Activated naive CD4-positive, alpha-beta T cell treated with anti-CD3 and anti-CD28 coated beads, Interleukin-2, amount 50 U/mL, for 24 hours (primary cell): ENCODE measurements around the gene ATP4A.
"Not testable (repeated sequence)": the region's sequence is repeated elsewhere in the genome, so short reads cannot be mapped to it uniquely, and the experiment has no call there.

ENCODE experiments used
- H3K27ac Mint-ChIP-seq: one replicate; pipeline ENCODE4 v1.8.0; 2021; ENCODE audit warnings: mild to moderate bottlenecking, mixed read lengths
- H3K27me3 Mint-ChIP-seq: one replicate; pipeline ENCODE4 v1.8.0; 2021; ENCODE audit warnings: mixed read lengths
- H3K36me3 Mint-ChIP-seq: one replicate; pipeline ENCODE4 v1.8.0; 2021; ENCODE audit warnings: mixed read lengths
- H3K4me1 Mint-ChIP-seq: one replicate; pipeline ENCODE4 v1.8.0; 2021; ENCODE audit warnings: mixed read lengths
- H3K4me3 Mint-ChIP-seq: one replicate; pipeline ENCODE4 v1.8.0; 2021; ENCODE audit warnings: mild to moderate bottlenecking, mixed read lengths
- H3K9me3 Mint-ChIP-seq: one replicate; pipeline ENCODE4 v1.8.0; 2021; ENCODE audit warnings: mixed read lengths

The ATP4A gene

DNA sequence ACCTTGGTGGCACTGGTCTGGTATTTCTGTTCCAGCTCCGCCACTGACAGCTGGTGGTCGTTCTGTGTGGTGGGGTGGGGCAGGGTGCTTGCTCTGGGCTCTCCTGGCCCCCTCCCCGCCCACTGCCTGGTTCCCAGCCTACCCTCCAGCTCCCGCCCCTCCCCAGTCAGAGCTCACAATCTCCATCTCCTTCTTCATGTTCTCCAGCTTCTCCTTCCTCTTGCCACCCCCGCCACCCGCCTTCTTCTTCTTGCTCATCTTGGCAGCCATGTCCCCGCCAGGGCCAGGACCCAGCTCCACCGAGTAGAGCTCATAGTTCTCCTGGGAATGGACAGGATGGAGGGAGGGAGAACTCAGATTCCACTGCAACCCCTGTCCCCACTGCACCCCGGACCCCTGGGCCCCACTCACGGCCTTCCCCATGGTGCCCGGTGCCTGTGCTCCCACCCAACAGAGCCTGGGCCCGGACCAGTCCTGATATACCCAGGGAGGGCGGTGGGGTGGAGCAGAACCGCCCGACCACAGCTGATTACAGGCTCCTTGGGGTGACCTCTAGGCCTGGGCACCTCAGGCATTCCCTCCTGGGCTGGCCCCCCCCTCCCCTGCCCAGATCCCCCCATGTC is at the start of gene ATP4A:
TSS of gene ATP4A (minus strand) at position 452 of the 623 bp plus-strand sequence. CDS start at position 423, 29 bp downstream.
- no peak within 1 kb of the TSS for H3K27ac Mint-ChIP-seq
- no peak within 1 kb of the TSS for H3K4me3 Mint-ChIP-seq
- H3K4me1 Mint-ChIP-seq: peaks cover 4% of the 10 kb centered on the region
- peaks cover 2% of the 10 kb centered on the region for H3K36me3 Mint-ChIP-seq
- H3K9me3 Mint-ChIP-seq: no peaks in the 10 kb centered on the region
- peaks cover 34% of the 10 kb centered on the region for H3K27me3 Mint-ChIP-seq

- H3K4me3 Mint-ChIP-seq: peak within 1 kb of the TSS; percentile 89
- H3K27ac Mint-ChIP-seq: peak within 1 kb of the TSS; percentile 98
- peaks cover 32% of the 10 kb centered on the region for H3K4me1 Mint-ChIP-seq
- peaks cover 6% of the 10 kb centered on the region for H3K9me3 Mint-ChIP-seq
- H3K27me3 Mint-ChIP-seq: no peaks in the 10 kb centered on the region
- peaks cover 3% of the 10 kb centered on the region for H3K36me3 Mint-ChIP-seq
Observed at GRCh38 chr19:35612559-35613321, 49.3 kb upstream of the ATP4A start, which contains the start of gene HAUS5. Gene HAUS5 (plus strand): TSS chr19:35612735. CDS start chr19:35612795, 60 bp downstream.

DNA sequence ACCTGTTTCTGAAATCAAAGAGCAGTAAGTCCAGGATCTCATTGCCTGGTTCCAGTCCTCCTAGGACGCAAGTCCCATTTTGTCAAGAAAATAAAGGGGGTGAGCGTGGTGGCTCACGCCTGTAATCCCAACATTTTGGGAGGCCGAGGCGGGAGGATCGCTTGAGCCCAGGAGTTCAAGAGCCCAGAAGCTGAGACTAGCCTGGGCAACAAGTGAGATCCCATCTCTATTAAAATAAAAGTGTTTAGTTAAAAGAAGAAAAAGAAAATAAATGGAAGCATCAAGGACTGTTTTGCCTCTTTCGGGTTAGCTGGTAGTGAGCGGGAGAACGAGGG is 48.7 kb upstream of the ATP4A start:
- Mint-ChIP-seq H3K27ac (peak overlapping the region; percentile 98), H3K36me3 (peaks cover 3% of the 10 kb centered on the region), H3K4me3 (peak overlapping the region; percentile 89), H3K27me3 (no peaks in the 10 kb centered on the region), H3K9me3 (peaks cover 6% of the 10 kb centered on the region), H3K4me1 (peaks cover 32% of the 10 kb centered on the region)

DNA sequence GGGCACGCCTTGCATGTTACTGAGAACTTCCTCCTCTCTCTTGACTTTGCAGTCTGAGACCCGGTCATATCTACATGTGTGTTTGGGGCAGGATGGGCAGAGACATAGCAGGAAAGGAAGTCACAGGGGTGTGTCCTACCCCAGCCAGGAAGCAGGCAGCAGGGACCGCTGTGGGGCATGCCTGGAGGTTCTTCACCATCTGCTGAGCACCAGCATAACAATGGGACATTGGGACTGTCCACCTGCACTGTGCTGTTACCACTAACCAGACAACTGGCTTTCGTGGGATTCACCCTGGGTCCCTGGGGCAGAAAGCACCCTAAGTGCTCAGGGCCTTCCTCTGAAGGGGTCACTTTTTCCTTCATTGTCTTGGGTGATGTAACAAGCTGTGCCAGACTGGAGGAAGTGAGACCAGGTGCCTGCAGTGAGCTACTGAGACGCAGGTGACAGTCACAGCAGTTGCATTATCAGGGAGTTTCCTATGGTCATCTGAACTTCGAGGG is 46.4 kb upstream of the ATP4A start:
- no peaks in the 10 kb centered on the region for H3K27me3 Mint-ChIP-seq
- peaks cover 32% of the 10 kb centered on the region for H3K4me1 Mint-ChIP-seq
- H3K27ac Mint-ChIP-seq: peak overlapping the region; percentile 95
- peak overlapping the region; percentile 61 for H3K4me3 Mint-ChIP-seq
- H3K9me3 Mint-ChIP-seq: peaks cover 6% of the 10 kb centered on the region
- H3K36me3 Mint-ChIP-seq: no peaks in the 10 kb centered on the region

- Mint-ChIP-seq H3K4me3 (no peak overlapping the region), H3K27me3 (no peaks in the 10 kb centered on the region), H3K4me1 (peaks cover 25% of the 10 kb centered on the region), H3K27ac (peak overlapping the region; percentile 81), H3K36me3 (no peaks in the 10 kb centered on the region), H3K9me3 (peaks cover 6% of the 10 kb centered on the region)
Observed at GRCh38 chr19:35608251-35608650, 44.8 kb upstream of the ATP4A start.

- H3K27ac Mint-ChIP-seq: no peak overlapping the region
- no peaks in the 10 kb centered on the region for H3K27me3 Mint-ChIP-seq
- H3K4me3 Mint-ChIP-seq: no peak overlapping the region
Observed at GRCh38 chr19:35607661-35608060, 44.2 kb upstream of the ATP4A start.

GRCh38 chr19:35607170-35607569 is 43.7 kb upstream of the ATP4A start:
- not testable (repeated sequence) for H3K9me3 Mint-ChIP-seq, H3K36me3 Mint-ChIP-seq, H3K27ac Mint-ChIP-seq, H3K4me3 Mint-ChIP-seq, H3K27me3 Mint-ChIP-seq
- peaks cover 21% of the 10 kb centered on the region for H3K4me1 Mint-ChIP-seq

More at GRCh38 chr19:35607661-35608060, 44.2 kb upstream of the ATP4A start:
- no peaks in the 10 kb centered on the region for H3K36me3 Mint-ChIP-seq
- H3K4me1 Mint-ChIP-seq: peaks cover 25% of the 10 kb centered on the region
- peaks cover 6% of the 10 kb centered on the region for H3K9me3 Mint-ChIP-seq

- H3K9me3 Mint-ChIP-seq, H3K27ac Mint-ChIP-seq, H3K27me3 Mint-ChIP-seq, H3K4me1 Mint-ChIP-seq, H3K36me3 Mint-ChIP-seq, H3K4me3 Mint-ChIP-seq: not testable (repeated sequence)
Observed at GRCh38 chr19:35604436-35604835, 41.0 kb upstream of the ATP4A start.

DNA sequence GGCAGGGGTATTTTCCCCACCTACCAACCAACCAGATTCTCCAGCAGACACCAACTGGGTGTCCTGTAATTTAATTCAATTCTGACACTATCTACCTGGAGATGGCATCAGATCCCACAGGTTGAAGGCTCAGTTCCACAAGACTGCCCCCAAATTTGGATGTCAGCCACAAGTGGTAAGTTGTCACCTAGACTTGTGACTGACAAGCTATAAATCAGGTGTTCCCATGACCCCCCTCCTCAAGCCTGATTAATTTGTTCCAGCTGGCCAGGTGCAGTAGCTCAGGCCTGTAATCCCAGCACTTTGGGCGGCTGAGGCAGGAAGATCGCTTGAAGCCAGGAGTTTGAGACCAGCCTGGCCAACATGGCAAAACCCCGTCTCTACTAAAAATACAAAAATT is 38.5 kb upstream of the ATP4A start:
- no peaks in the 10 kb centered on the region for H3K36me3 Mint-ChIP-seq
- H3K27me3 Mint-ChIP-seq: peaks cover 2% of the 10 kb centered on the region
- no peaks in the 10 kb centered on the region for H3K4me1 Mint-ChIP-seq
- no peaks in the 10 kb centered on the region for H3K9me3 Mint-ChIP-seq
- H3K4me3 Mint-ChIP-seq: no peak overlapping the region
- no peak overlapping the region for H3K27ac Mint-ChIP-seq

- H3K27ac Mint-ChIP-seq: no peak overlapping the region
- no peaks in the 10 kb centered on the region for H3K4me1 Mint-ChIP-seq
- H3K27me3 Mint-ChIP-seq: peaks cover 3% of the 10 kb centered on the region
- no peaks in the 10 kb centered on the region for H3K36me3 Mint-ChIP-seq
- H3K9me3 Mint-ChIP-seq: no peaks in the 10 kb centered on the region
- no peak overlapping the region for H3K4me3 Mint-ChIP-seq
Observed at GRCh38 chr19:35596366-35596999, 33.0 kb upstream of the ATP4A start.

- no peaks in the 10 kb centered on the region for H3K4me1 Mint-ChIP-seq
- no peaks in the 10 kb centered on the region for H3K36me3 Mint-ChIP-seq
- peaks cover 3% of the 10 kb centered on the region for H3K27me3 Mint-ChIP-seq
- H3K9me3 Mint-ChIP-seq: no peaks in the 10 kb centered on the region
- H3K4me3 Mint-ChIP-seq: no peak overlapping the region
- no peak overlapping the region for H3K27ac Mint-ChIP-seq
Observed at GRCh38 chr19:35595928-35596327, 32.5 kb upstream of the ATP4A start.

DNA sequence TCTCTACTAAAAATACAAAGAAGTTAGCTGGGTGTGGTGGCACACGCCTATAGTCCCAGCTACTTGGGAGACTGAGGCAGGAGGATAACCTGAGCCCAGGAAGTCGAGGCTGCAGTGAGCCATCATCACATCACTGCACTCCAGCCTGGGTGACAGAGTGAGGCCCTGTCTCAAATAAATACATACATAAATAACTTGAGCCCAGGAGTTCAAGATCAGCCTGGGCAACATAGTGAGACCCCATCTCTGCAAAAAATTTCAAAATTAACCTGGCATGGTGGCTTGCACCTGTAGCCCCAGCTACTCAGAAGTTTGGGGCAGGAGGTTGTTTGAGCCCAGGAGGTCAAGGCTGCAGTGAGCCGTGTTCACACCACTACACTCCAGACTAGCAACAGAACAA is 31.6 kb upstream of the ATP4A start:
- H3K27ac Mint-ChIP-seq, H3K36me3 Mint-ChIP-seq, H3K9me3 Mint-ChIP-seq, H3K4me1 Mint-ChIP-seq, H3K4me3 Mint-ChIP-seq, H3K27me3 Mint-ChIP-seq: not testable (repeated sequence)

DNA sequence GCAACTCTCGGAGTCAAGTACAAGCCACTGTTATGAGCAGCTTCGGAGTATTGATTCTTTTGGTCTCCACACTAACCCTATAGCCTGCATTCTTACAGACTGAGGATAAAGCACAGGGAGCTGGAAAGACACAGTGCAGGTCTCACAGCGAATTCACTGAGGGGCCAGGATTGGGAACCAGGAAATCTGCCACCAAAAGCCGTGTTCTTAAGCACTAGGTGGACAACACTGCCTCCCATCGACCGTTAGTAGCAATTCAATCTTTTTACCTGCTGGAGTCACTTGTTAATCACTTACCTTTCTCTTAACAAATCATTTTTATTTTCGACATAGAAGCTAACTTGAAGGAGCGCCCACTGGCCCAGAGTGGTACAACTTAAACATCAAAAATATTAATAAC is 28.8 kb upstream of the ATP4A start:
- Mint-ChIP-seq H3K4me1 (no peaks in the 10 kb centered on the region), H3K4me3 (no peak overlapping the region), H3K9me3 (no peaks in the 10 kb centered on the region), H3K27ac (no peak overlapping the region), H3K27me3 (peaks cover 1% of the 10 kb centered on the region), H3K36me3 (no peaks in the 10 kb centered on the region)

GRCh38 chr19:35590875-35591274 is 27.4 kb upstream of the ATP4A start:
- no peaks in the 10 kb centered on the region for H3K4me1 Mint-ChIP-seq
- H3K9me3 Mint-ChIP-seq: no peaks in the 10 kb centered on the region
- H3K27me3 Mint-ChIP-seq: peaks cover 1% of the 10 kb centered on the region
- no peak overlapping the region for H3K27ac Mint-ChIP-seq
- no peak overlapping the region for H3K4me3 Mint-ChIP-seq
- H3K36me3 Mint-ChIP-seq: no peaks in the 10 kb centered on the region

GRCh38 chr19:35587321-35587720 is 23.9 kb upstream of the ATP4A start:
- Mint-ChIP-seq H3K27ac (no peak overlapping the region), H3K9me3 (no peaks in the 10 kb centered on the region), H3K4me3 (no peak overlapping the region)

DNA sequence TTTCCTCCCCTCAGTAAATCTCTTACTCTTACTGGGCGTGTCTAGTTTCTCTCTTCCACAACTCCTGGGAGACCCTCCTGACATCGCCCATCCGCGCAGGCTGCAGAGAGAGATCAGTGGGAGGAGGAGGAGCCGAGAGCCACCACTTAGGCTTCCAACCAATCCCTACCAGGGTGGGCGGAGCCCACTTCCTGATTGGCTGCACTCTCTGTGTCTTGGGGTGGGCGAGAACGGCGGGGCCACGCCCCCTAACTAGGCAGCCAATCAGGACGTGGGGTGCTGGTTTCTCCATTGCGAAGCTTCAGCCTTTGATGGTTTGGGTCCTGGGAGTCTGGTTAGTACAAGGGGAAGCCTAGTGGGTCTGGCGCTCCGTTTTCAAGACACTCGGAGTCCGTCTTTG is 22.4 kb upstream of the ATP4A start, which contains the start of gene PMIS2:
TSS of gene PMIS2 (plus strand) at position 326 of the 400 bp plus-strand sequence. CDS start 87 bp downstream, outside the sequence.
- Mint-ChIP-seq H3K36me3 (no peaks in the 10 kb centered on the region), H3K27ac (no peak within 1 kb of the TSS), H3K9me3 (no peaks in the 10 kb centered on the region), H3K4me1 (no peaks in the 10 kb centered on the region), H3K27me3 (peaks cover 3% of the 10 kb centered on the region), H3K4me3 (no peak within 1 kb of the TSS)

More at GRCh38 chr19:35587321-35587720, 23.9 kb upstream of the ATP4A start:
- H3K4me1 Mint-ChIP-seq: no peaks in the 10 kb centered on the region
- peaks cover 3% of the 10 kb centered on the region for H3K27me3 Mint-ChIP-seq
- no peaks in the 10 kb centered on the region for H3K36me3 Mint-ChIP-seq
